GM18505 (cell line): ENCODE measurements around the gene NUP85.

ENCODE experiments used
- ATAC-seq: cut with Tn5 transposase; IDR thresholded peaks from one replicate; pipeline ENCODE4 v1.9.1; 2021; ENCODE audit not compliant: unreplicated experiment
- POLR2A ChIP-seq: IDR thresholded peaks from 4 replicates; pipeline ENCODE4 v1.6.1; 2011; ENCODE audit warnings: borderline replicate concordance; ENCODE audit not compliant: insufficient read depth, insufficient read length; ENCODE audit errors: extremely low read depth

NUP85 gene

DNA sequence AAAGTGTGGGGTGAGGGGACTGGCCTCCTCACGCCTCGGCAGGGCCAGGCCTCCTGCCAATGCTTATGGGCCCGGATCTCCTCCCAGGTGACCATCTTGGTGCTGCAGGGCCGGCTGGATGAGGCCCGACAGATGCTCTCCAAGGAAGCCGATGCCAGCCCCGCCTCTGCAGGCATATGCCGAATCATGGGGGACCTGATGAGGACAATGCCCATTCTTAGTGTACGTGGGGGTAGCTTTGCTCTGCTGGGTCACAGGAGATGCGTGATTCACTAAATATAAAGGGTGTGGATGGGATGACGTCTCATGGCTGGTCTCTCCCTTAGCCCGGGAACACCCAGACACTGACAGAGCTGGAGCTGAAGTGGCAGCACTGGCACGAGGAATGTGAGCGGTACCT is 19.5 kb downstream of the NUP85 start:
- no peak for ATAC-seq
- no peak for TF ChIP-seq POLR2A

DNA sequence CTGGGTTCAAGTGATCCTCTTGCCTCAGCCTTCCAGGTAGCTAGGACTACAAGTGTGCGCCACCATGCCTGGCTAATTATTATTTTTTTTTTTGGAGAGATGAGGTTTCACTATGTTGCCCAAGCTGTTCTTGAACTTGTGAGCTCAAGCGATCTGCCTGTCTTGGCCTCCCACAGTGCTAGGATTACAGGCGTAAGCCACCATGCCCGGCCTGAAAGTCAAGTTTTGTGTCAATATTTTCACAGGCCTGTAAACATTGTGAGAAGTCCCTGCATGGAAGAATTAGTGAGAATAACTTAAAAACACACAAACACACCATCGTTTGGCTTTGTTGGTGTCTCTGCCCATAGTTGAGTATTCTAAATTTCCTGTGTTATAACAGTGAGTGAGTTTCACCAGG is 22.2 kb downstream of the NUP85 start:
- ATAC-seq: no peak
- TF ChIP-seq POLR2A: no peak

DNA sequence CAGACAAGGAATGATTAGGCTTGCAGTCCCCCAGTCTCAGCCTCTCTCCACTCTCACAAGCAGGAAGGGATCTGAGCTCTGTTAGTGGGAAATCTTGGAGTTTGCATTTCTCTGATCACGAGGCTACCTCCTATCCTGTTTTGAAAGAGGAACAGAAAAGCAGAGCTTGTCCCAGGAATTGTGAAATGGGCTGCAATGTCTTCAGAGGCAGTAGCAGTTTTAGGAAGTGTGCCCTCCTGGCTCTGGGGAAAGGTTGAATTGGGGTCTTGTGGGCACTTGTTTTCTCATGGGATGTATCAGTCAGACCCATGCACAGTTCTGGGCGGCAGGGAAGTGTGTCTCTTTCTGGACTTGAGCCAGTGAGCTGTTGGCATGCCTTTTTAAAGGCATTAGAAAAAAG is 22.8 kb downstream of the NUP85 start:
- TF ChIP-seq POLR2A: no peak
- ATAC-seq: no peak

DNA sequence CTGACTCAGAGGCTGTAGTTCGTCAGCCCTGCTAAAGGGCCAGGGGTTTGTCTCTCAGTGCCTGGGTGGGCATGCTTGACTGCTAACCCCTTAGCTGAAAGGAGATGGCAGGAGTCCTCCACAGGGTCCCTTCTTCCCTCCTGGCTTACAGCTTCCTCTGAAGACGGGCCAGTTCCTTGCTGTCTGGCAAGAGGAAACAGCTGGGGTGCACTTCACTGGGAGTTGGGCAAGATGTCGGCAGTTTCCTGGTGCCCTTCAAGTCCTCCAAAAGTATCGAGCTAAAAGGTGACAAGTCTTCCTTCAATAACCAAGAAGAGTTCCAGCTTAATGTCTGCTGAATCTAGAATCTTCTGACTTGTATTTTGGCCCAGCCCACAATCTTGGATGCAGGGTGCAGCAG is 23.4 kb downstream of the NUP85 start:
- ATAC-seq: no peak
- TF ChIP-seq POLR2A: no peak

DNA sequence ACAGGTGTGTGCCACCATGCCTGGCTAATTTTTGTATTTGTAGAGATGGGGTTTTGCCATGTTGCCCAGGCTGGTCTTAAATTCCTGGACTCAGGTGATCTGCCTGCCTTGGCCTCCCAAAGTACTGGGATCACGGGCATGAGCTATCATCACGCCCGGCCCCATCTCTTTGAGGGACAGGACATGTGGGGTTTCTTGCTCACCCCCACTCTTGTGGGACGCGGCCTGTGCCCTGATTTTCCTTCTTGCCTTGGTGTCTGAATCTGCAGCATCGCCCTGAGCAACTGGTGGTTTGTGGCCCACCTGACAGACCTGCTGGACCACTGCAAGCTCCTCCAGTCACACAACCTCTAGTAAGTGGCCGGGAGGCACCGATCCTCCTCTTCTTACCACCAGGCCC is 25.6 kb downstream of the NUP85 start:
- ATAC-seq: no peak
- TF ChIP-seq POLR2A: no peak

DNA sequence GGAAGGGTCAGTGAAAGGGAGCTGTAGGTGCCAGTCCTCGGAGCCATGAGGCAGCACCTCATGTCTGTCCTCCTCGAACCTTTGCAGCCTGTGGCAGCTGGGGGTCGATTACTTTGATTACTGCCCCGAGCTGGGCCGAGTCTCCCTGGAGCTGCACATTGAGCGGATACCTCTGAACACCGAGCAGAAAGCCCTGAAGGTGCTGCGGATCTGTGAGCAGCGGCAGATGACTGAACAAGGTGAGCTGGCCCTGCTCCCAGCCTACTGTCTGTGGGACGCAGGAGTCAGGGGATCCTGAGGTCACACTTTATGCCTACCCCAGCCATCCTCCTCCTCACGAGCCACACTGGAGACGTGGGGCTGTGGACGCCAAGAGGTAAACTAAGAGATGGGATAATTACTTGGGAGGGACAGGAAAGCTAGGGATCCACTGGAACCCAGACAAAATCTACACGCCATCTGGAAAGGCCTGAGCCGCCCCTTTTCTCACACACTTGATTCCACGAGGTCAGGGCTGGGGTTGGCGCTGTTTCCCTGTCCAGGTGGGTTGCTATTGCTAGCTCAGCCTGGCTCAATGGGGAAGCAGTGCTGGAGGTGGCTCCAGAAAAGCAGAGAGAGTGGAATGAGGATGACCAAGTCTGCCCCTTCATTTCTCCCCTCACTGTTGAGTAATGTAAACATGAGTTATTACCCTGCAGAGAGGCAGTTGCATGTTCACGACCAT is 26.4 kb downstream of the NUP85 start:
- ATAC-seq: no peak
- no peak for TF ChIP-seq POLR2A

DNA sequence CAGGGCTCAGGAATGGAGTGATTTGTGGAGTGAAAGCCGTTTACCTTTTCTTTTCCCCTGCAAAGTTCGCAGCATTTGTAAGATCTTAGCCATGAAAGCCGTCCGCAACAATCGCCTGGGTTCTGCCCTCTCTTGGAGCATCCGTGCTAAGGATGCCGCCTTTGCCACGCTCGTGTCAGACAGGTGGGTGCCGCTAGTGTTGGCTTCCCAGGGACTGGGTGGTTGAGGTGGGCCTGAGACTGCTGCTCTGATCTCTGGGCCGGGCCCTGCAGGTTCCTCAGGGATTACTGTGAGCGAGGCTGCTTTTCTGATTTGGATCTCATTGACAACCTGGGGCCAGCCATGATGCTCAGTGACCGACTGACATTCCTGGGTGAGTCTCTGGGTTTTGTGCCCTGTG is 27.3 kb downstream of the NUP85 start:
- ATAC-seq: no peak
- TF ChIP-seq POLR2A: no peak

DNA sequence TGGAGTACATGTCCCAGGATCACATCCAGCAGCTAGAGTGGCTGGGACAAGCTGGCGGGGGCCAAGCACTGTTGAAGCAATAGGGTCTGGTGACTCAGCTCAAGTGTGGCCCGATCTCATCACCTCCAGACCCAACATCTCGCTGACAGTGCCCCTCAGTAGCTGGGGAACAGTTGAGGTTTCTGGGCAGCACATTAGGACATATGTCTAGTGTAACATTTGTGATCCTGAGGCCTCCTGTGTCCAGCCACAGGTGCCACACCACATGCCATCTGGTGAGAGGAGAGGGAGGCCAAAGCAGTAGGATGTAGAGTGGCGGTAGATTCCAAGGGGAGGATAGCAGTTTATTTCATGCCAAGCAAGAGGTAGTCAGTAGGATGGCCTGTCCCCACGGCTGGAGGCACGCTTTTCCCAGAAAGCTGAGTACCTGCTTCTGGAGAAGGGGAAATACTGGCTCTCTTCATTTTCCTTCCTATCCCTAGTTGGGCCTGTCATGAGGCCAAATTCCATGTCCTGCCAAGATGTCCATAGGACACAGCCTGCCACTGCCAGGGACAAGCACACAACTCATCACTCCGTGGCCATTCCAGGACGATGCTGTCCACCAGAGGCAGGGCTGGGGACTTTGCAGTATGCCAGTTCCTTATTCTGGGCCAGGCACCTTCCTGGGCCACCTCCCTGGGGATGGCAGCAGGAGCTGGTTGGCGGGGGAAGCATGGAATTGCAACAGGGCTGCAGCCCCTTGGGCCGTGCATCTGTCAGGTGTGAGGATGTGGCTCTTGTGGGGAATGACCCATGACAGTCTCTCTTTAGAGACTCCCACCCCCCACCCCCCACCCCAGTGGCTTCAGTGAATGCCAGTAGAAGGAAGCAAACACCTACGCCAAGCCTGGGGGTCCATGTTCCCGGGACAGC is 31.9 kb downstream of the NUP85 start:
- no peak for ATAC-seq

DNA sequence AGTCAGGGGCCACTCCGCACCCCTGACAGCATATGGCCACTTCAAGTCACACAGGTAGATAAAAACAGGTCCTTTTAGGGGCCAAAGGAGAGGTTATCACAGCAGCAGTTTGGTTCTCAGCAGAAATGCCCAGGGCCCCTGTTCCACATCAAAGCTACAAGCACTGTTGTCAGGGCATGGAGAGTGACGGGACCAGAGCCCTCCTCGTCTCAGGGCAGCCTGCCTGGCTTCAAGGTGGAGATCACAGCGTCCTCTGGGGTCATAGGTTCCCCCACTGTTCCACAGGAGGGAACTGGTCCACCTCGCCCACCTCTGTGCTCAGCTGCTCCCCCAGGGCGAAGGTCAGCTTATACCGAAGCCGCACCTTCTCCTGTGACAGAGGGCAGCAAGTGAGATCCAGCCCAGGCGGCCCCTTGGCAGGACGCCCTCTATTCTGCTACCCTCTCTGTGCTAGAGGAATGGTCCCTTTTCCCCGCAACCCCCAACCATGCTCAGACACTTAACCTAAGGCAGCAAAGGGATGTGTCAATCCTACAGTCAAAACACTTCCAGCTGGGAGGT is 32.6 kb downstream of the NUP85 start:
- no peak for ATAC-seq
- no peak for TF ChIP-seq POLR2A

More for the DNA sequence above, 31.9 kb downstream of the NUP85 start:
- no peak for TF ChIP-seq POLR2A

DNA sequence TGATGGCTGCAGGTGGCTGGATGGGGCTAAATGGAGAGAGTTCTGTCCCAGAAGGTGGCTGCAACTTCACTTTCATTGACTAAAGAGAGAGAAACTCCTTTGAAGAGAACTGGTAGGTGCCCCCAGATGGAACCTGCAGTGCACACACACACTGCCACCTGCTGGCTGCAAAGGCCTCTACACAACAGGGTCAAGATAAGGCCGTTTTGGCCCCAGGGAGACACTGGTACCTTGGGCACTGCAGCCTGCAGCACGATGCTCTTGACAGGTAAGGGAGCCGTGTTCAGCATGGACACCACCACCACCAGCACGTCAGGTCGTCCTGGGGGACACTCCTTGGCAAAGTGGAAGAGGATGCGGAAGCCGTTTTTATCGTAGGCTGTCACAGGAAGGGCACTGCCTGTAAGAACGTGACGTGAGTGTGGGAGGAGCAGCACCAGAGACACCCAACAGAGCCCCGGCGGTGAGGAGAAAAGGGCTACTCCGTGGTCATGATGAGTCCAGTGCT is 33.3 kb downstream of the NUP85 start:
- no peak for TF ChIP-seq POLR2A
- no peak for ATAC-seq

DNA sequence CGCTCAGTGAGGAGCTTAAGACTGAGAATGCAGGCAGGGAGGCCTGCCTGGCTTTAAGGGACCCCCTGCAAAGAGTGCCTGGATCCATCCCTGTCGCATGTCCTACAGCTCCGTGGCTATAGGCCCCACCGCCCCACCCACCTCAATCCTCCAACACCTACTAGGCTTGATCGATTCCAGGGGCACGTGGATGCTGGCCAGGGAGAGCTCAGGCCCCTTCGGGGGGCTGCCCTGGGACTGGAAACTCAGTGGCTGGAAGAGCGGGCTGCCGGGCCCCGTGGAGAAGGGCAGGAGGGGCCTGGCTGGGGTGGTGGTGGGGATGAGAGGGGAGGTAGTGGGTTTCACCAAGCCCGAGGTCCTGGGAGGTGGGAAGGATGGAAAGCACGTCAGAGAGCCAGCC is 33.7 kb downstream of the NUP85 start:
- no peak for ATAC-seq
- no peak for TF ChIP-seq POLR2A

DNA sequence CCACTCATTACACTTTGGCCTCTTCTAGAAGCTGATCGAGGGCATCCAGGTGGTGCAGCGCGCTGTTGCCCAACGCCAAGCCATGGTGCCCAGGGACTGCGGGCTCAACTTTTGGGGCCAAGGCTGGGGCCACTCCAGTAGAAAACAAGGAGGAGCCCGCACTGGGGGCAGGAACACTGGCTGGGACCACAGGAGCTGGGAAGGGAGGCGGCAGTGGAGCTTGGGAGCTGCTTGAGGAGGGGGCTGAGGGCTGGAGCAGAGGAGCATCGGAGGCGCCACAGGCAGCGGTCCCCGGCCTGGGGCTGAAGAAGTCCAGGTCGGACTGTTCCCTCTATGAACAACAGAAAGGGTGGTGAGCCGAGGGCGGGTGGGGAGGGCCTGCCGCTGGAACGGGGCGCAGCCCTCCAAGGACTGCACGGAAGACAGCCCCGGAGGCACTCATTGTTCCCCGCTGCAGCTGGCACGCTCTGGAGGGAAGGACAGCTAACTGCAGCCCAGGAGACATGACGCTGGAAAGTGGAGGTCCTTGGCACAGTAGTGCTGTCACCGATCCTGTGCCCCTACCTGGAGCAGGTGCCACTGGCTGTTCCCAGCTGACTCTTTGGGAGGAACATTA is 34.4 kb downstream of the NUP85 start:
- no peak for TF ChIP-seq POLR2A
- no peak for ATAC-seq
